K562 (cell line): ENCODE data around the gene SERPING1. TPM values are rescaled to one million over a fixed set of nuclear protein-coding genes. Genes with fewer than 3 reads are reported as not detected.

ENCODE experiments used
- BACH1 ChIP-seq: fragments of 200-800 bp; sonication (Bioruptor generic); IDR thresholded peaks from 2 replicates; pipeline ENCODE4 v1.6.1; 2016; ENCODE audit warnings: missing genetic modification characterization, missing compliant biosample characterization
- BDP1 ChIP-seq: IDR thresholded peaks from 3 replicates; pipeline ENCODE4 v1.6.1; 2011; ENCODE audit not compliant: insufficient read length, insufficient read depth
- CBX8 ChIP-seq: fragments of 200-600 bp; sonication (generic); IDR thresholded peaks from 2 replicates; pipeline ENCODE4 v1.6.1; 2012; ENCODE audit warnings: borderline replicate concordance, mixed run types, low read depth, mild to moderate bottlenecking, moderate library complexity, mixed read lengths, low read length, control low read depth, inconsistent platforms; ENCODE audit not compliant: poor library complexity, severe bottlenecking; ENCODE audit errors: extremely low read depth
- CREB3L1 ChIP-seq: fragments of 450-650 bp; IDR thresholded peaks from 2 replicates; pipeline ENCODE4 v1.6.1; 2014; ENCODE audit warnings: low read depth, mild to moderate bottlenecking, moderate library complexity, borderline replicate concordance
- E2F1 ChIP-seq: sonication (generic); formaldehyde crosslinking; IDR thresholded peaks from 2 replicates; pipeline ENCODE4 v1.8.1; 2023; ENCODE audit warnings: mild to moderate bottlenecking, missing genetic modification reagents, moderate library complexity
- FOXP4 ChIP-seq: sonication (generic); formaldehyde crosslinking; IDR thresholded peaks from 2 replicates; pipeline ENCODE4 v1.8.0; 2022; ENCODE audit warnings: mild to moderate bottlenecking, missing genetic modification reagents, borderline replicate concordance
- MAFK ChIP-seq: IDR thresholded peaks from 2 replicates; pipeline ENCODE4 v1.6.1; 2011; ENCODE audit warnings: low read length, improper control_type of control experiment
- NCOA4 ChIP-seq: fragments of 450-650 bp; IDR thresholded peaks from 2 replicates; pipeline ENCODE4 v1.6.1; 2018; ENCODE audit warnings: mild to moderate bottlenecking; ENCODE audit not compliant: partially characterized antibody
- NKRF ChIP-seq: fragments of 450-650 bp; IDR thresholded peaks from 2 replicates; pipeline ENCODE4 v1.6.1; 2016; ENCODE audit warnings: borderline replicate concordance
- NONO ChIP-seq, 2 experiments: fragments of 200-400 bp in 1 of 2; fragments of 450-650 bp in 1 of 2; formaldehyde crosslinking in 1 of 2; IDR thresholded peaks; 2 replicates each; pipeline ENCODE4 v1.6.1; 2017; ENCODE audit warnings: low read depth in 2 of 2, mild to moderate bottlenecking in 2 of 2, moderate library complexity in 2 of 2, low read length in 1 of 2
- POLR3G ChIP-seq: IDR thresholded peaks from 2 replicates; pipeline ENCODE4 v1.6.1; 2011; ENCODE audit not compliant: insufficient read length, insufficient replicate concordance; ENCODE audit errors: extremely low read depth
- RAD51 ChIP-seq: fragments of 450-650 bp; IDR thresholded peaks from 2 replicates; pipeline ENCODE4 v1.7.1; 2016; ENCODE audit warnings: low read depth, mild to moderate bottlenecking, borderline replicate concordance
- SMARCE1 ChIP-seq: fragments of 450-650 bp; IDR thresholded peaks from 2 replicates; pipeline ENCODE4 v1.7.1; 2016; ENCODE audit warnings: mild to moderate bottlenecking
- UBTF ChIP-seq, 2 experiments: IDR thresholded peaks; 2 replicates each; pipeline ENCODE4 v1.6.1; 2012; ENCODE audit warnings: improper control_type of control experiment in 2 of 2, low read depth in 2 of 2, low read length in 2 of 2, borderline replicate concordance in 1 of 2
- ZNF696 ChIP-seq: fragments of 250-450 bp; sonication (Bioruptor Pico); conservative IDR thresholded peaks from 2 replicates; pipeline ENCODE4 v1.4.0; 2020; ENCODE audit warnings: mild to moderate bottlenecking, moderate library complexity
- ZNF766 ChIP-seq: fragments of 200-800 bp; sonication (Bioruptor generic); conservative IDR thresholded peaks from 2 replicates; pipeline ENCODE4 v1.6.1; 2016; ENCODE audit warnings: missing genetic modification characterization, missing compliant biosample characterization
- polyA plus RNA-seq, 8 experiments: library from polyadenylated mRNA; depleted of rRNA in 4 of 8; stranded (reverse) in 5 of 8; unstranded in 3 of 8; fragments of >200 nt; fragmentation: Nextera tagmentation in 2 of 8; fragmentation: Illumina TruSeq in 1 of 8; extraction: Ambion mirVana in 2 of 8; extraction: Trizol in 1 of 8; gene quantifications; 2 replicates each; pipeline versions ENCODE4 v1.2.1 to v1.2.3, GENCODE V29; 2011 to 2014; ENCODE audit warnings: inconsistent platforms in 1 of 8, missing spikeins in 1 of 8
- total RNA-seq, 7 experiments: library from RNA; depleted of rRNA in 6 of 7; stranded (reverse); fragments of >200 nt in 6 of 7; fragmentation: Illumina TruSeq in 2 of 7; extraction: Trizol in 2 of 7; gene quantifications; 2 replicates each; pipeline versions ENCODE4 v1.2.1 to v1.2.3, GENCODE V29; 2011 to 2021; ENCODE audit warnings: low replicate concordance in 1 of 7

SERPING1 gene
- total and polyA plus RNA-seq, 9 of the 15 experiments (the other 6 are each of a cell fraction or from before 2014, with no cell fraction given), result 0.10 to 1.00 (median 0.21) TPM; not detected in 2

- TF ChIP-seq ZNF766 (CRISPR knock-in tag) (peak; percentile 65; the same call in 1 of the 2 replicates), BDP1 (no peak), ZNF696 (CRISPR knock-in tag) (no peak), UBTF (IDR thresholded peaks at IDR 0.05; ENCODE audit: borderline replicate concordance in 1 of 2, low read depth in 2 of 2, low read length in 2 of 2) (peak in 1 of 2 experiments; percentile 74; a peak in 2 of 4 replicates), RAD51 (peak; percentile 48), BACH1 (tag) (no peak), CBX8 (no peak), NKRF (peak; percentile 92), CREB3L1 (peak; percentile 92), FOXP4 (CRISPR knock-in tag) (no peak), POLR3G (no peak), SMARCE1 (no peak), E2F1 (CRISPR knock-in tag) (no peak; the same call in none of the 2 replicates), MAFK (no peak), NONO (IDR thresholded peaks at IDR 0.05; ENCODE audit: low read depth in 2 of 2, low read length in 1 of 2) (no peak), NCOA4 (no peak)
Measured at GRCh38 chr11:57657194-57658022, 59.9 kb downstream of the SERPING1 start, which contains the start of gene CLP1 (continued).
